Panc1 (cell line): ENCODE measurements around the gene ANKRD55.

Source experiments
- CTCF ChIP-seq: fragments of 450-650 bp; IDR thresholded peaks from 2 replicates; pipeline ENCODE4 v1.5.1; 2017; ENCODE audit warnings: mild to moderate bottlenecking
- POLR2AphosphoS5 ChIP-seq: IDR thresholded peaks from 2 replicates; pipeline ENCODE4 v1.6.1; 2012; ENCODE audit warnings: mild to moderate bottlenecking, low read depth, low read length, moderate library complexity

- no peak for TF ChIP-seq POLR2AphosphoS5
- TF ChIP-seq CTCF: no peak
Observed at GRCh38 chr5:56076486-56076885, 156.6 kb downstream of the ANKRD55 start.
